Neural cell (in vitro differentiated cells): ENCODE results near the gene SEZ6L2.

Experiments
- EP300 ChIP-seq: fragments of 450-650 bp; conservative IDR thresholded peaks from 2 replicates; pipeline ENCODE4 v1.6.1; 2014; ENCODE audit warnings: antibody characterized with exemption, mild to moderate bottlenecking, moderate library complexity; ENCODE audit not compliant: poor library complexity, severe bottlenecking
- EZH2 ChIP-seq: fragments of 200-600, 300-800 bp; shearing (Covaris generic), sonication (generic); IDR thresholded peaks from 2 replicates; pipeline ENCODE4 v1.6.1; 2014; ENCODE audit warnings: antibody characterized with exemption, low read length, borderline replicate concordance, mild to moderate bottlenecking; ENCODE audit not compliant: insufficient read depth, poor library complexity, severe bottlenecking
- MXI1 ChIP-seq: fragments of 450-650 bp; conservative IDR thresholded peaks from 2 replicates; pipeline ENCODE4 v1.6.1; 2014; ENCODE audit warnings: antibody characterized with exemption, mild to moderate bottlenecking; ENCODE audit not compliant: poor library complexity, severe bottlenecking
- POLR2AphosphoS5 ChIP-seq: IDR thresholded peaks from 2 replicates; pipeline ENCODE4 v1.6.1; 2012
- RAD21 ChIP-seq: fragments of 450-650 bp; conservative IDR thresholded peaks from 2 replicates; pipeline ENCODE4 v1.6.1; 2014; ENCODE audit warnings: antibody characterized with exemption, mild to moderate bottlenecking, moderate library complexity
- SMC3 ChIP-seq: fragments of 450-650 bp; conservative IDR thresholded peaks from 2 replicates; pipeline ENCODE4 v1.6.1; 2014; ENCODE audit warnings: antibody characterized with exemption, mild to moderate bottlenecking, moderate library complexity; ENCODE audit not compliant: poor library complexity
- TAF1 ChIP-seq: IDR thresholded peaks from 2 replicates; pipeline ENCODE4 v1.6.1; 2012; ENCODE audit warnings: low read depth
- TF ChIP-seq, protein P1 (sequence below): fragments of 450-650 bp; IDR thresholded peaks from 2 replicates; pipeline ENCODE4 v1.5.1; 2014; ENCODE audit warnings: antibody characterized with exemption, mild to moderate bottlenecking, moderate library complexity; ENCODE audit not compliant: poor library complexity, severe bottlenecking
- TF ChIP-seq, protein P2 (sequence below): IDR thresholded peaks from 2 replicates; pipeline ENCODE4 v1.6.1; 2012; ENCODE audit warnings: borderline replicate concordance

DNA sequence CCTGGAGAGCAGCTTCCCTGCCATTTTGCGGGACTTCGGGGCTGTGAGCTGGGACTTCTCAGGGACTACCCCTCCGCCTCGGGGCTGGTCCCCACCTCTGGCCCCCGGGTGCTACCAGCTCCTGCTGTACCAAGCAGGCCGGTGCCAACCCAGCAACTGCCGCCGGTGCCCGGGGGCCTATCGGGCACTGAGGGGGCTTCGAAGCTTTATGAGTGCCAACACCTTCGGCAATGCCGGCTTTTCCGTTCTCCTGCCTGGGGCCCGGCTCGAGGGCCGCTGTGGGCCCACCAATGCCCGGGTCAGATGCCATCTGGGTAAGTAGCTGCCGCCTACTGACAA, 2.2 kb upstream of the SEZ6L2 start:
- TF ChIP-seq MXI1 (no peak), EP300 (no peak), POLR2AphosphoS5 (no peak), SMC3 (no peak), RAD21 (no peak), TAF1 (no peak), EZH2 (no peak)
- TF ChIP-seq, protein P1, sequence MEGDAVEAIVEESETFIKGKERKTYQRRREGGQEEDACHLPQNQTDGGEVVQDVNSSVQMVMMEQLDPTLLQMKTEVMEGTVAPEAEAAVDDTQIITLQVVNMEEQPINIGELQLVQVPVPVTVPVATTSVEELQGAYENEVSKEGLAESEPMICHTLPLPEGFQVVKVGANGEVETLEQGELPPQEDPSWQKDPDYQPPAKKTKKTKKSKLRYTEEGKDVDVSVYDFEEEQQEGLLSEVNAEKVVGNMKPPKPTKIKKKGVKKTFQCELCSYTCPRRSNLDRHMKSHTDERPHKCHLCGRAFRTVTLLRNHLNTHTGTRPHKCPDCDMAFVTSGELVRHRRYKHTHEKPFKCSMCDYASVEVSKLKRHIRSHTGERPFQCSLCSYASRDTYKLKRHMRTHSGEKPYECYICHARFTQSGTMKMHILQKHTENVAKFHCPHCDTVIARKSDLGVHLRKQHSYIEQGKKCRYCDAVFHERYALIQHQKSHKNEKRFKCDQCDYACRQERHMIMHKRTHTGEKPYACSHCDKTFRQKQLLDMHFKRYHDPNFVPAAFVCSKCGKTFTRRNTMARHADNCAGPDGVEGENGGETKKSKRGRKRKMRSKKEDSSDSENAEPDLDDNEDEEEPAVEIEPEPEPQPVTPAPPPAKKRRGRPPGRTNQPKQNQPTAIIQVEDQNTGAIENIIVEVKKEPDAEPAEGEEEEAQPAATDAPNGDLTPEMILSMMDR, result no peak
- TF ChIP-seq, protein P2, sequence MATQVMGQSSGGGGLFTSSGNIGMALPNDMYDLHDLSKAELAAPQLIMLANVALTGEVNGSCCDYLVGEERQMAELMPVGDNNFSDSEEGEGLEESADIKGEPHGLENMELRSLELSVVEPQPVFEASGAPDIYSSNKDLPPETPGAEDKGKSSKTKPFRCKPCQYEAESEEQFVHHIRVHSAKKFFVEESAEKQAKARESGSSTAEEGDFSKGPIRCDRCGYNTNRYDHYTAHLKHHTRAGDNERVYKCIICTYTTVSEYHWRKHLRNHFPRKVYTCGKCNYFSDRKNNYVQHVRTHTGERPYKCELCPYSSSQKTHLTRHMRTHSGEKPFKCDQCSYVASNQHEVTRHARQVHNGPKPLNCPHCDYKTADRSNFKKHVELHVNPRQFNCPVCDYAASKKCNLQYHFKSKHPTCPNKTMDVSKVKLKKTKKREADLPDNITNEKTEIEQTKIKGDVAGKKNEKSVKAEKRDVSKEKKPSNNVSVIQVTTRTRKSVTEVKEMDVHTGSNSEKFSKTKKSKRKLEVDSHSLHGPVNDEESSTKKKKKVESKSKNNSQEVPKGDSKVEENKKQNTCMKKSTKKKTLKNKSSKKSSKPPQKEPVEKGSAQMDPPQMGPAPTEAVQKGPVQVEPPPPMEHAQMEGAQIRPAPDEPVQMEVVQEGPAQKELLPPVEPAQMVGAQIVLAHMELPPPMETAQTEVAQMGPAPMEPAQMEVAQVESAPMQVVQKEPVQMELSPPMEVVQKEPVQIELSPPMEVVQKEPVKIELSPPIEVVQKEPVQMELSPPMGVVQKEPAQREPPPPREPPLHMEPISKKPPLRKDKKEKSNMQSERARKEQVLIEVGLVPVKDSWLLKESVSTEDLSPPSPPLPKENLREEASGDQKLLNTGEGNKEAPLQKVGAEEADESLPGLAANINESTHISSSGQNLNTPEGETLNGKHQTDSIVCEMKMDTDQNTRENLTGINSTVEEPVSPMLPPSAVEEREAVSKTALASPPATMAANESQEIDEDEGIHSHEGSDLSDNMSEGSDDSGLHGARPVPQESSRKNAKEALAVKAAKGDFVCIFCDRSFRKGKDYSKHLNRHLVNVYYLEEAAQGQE, result no peak
